Transverse colon (tissue), 4 donors: ENCODE data around the gene ZNF821.

Experiments used
- POLR2A ChIP-seq: fragments of 450-650 bp; IDR thresholded peaks from one replicate; pipeline ENCODE4 v1.6.1; 2016; ENCODE audit warnings: antibody characterized with exemption, mild to moderate bottlenecking, moderate library complexity
- POLR2AphosphoS5 ChIP-seq, 3 donors: sonication (generic); formaldehyde crosslinking; IDR thresholded peaks; one replicate each; pipeline ENCODE4 v1.6.1; 2016; ENCODE audit warnings: antibody characterized with exemption in 3 of 3
- TF ChIP-seq, protein P1 (sequence below), 5 experiments: fragments of 200-600 bp in 3 of 5; fragments of 450-650 bp in 2 of 5; sonication (generic) in 3 of 5; IDR thresholded peaks; 1 replicate in 2 of 5; 2 replicates in 3 of 5; pipeline ENCODE4 v1.5.1; 2016 to 2017; ENCODE audit warnings: antibody characterized with exemption in 5 of 5, inconsistent platforms in 3 of 5, mild to moderate bottlenecking in 2 of 5, moderate library complexity in 1 of 5

DNA sequence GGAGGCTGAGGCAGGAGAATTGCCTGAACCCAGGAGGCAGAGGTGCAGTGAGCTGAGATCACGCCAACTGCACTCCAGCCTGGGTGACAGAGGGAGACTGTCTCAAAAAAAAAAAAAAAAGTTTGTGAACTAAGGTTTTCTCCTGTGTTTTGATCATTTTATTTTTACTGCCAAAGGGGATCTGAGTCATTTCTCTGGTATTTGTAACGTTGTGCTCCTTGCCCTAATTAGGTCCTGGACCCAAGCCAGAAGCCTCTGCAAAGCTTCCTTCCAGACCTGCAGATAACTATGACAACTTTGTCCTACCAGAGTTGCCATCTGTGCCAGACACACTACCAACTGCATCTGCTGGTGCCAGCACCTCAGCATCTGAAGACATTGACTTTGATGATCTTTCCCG, 43.4 kb upstream of the ZNF821 start:
- TF ChIP-seq, protein P1, sequence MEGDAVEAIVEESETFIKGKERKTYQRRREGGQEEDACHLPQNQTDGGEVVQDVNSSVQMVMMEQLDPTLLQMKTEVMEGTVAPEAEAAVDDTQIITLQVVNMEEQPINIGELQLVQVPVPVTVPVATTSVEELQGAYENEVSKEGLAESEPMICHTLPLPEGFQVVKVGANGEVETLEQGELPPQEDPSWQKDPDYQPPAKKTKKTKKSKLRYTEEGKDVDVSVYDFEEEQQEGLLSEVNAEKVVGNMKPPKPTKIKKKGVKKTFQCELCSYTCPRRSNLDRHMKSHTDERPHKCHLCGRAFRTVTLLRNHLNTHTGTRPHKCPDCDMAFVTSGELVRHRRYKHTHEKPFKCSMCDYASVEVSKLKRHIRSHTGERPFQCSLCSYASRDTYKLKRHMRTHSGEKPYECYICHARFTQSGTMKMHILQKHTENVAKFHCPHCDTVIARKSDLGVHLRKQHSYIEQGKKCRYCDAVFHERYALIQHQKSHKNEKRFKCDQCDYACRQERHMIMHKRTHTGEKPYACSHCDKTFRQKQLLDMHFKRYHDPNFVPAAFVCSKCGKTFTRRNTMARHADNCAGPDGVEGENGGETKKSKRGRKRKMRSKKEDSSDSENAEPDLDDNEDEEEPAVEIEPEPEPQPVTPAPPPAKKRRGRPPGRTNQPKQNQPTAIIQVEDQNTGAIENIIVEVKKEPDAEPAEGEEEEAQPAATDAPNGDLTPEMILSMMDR (IDR thresholded peaks at IDR 0.05) = no peak
- TF ChIP-seq POLR2A = no peak
- TF ChIP-seq POLR2AphosphoS5 (IDR thresholded peaks at IDR 0.05) = peak in 2 of 3 donors; percentile 56 to 58
